Heart left ventricle (tissue), 16 donors: ENCODE data around the gene TAF5. TPM values are rescaled to one million over a fixed set of nuclear protein-coding genes. Genes with fewer than 3 reads are reported as not detected.

Experiments used
- ATAC-seq, 4 donors: fragments of 200-7000 bp; cut with Tn5 transposase; one replicate each; pipeline ENCODE4 v1.9.1; 2020 to 2022; ENCODE audit warnings: moderate library complexity in 4 of 4, mild to moderate bottlenecking in 3 of 4, moderate number of reproducible peaks in 1 of 4
- DNase-seq, 5 donors: peaks; one replicate each; pipeline ENCODE4 v3.0.0-alpha.2; 2020
- H3K27ac ChIP-seq, 12 donors: fragments of 200-600 bp; sonication (generic) in 4 of 12; one replicate each; pipeline versions ENCODE4 v1.5.0 to v1.8.0; 2016 to 2022; ENCODE audit warnings: mild to moderate bottlenecking in 2 of 12
- H3K27me3 ChIP-seq, 9 donors: fragments of 200-600 bp; sonication (generic) in 2 of 9; one replicate each; pipeline versions ENCODE4 v1.5.1 to v1.8.0; 2016 to 2022; ENCODE audit warnings: mild to moderate bottlenecking in 3 of 9
- H3K36me3 ChIP-seq, 9 donors: fragments of 200-600 bp; sonication (generic) in 2 of 9; one replicate each; pipeline versions ENCODE4 v1.5.0 to v1.8.0; 2018 to 2022; ENCODE audit warnings: mild to moderate bottlenecking in 2 of 9
- H3K4me1 ChIP-seq, 12 donors: fragments of 200-600 bp; sonication (generic) in 4 of 12; one replicate each; pipeline versions ENCODE4 v1.5.0 to v1.8.0; 2016 to 2022; ENCODE audit warnings: mild to moderate bottlenecking in 3 of 12
- H3K4me3 ChIP-seq, 12 donors: fragments of 200-600 bp; sonication (generic) in 4 of 12; one replicate each; pipeline versions ENCODE4 v1.5.0 to v1.8.0; 2017 to 2022; ENCODE audit warnings: mild to moderate bottlenecking in 9 of 12, moderate library complexity in 4 of 12
- H3K9me3 ChIP-seq, 12 donors: fragments of 200-600 bp; sonication (generic) in 4 of 12; one replicate each; pipeline versions ENCODE4 v1.5.0 to v1.8.0; 2016 to 2022; ENCODE audit warnings: mild to moderate bottlenecking in 1 of 12
- CTCF ChIP-seq, 12 donors: fragments of 200-600 bp; sonication (generic) in 4 of 12; IDR thresholded peaks; one replicate each; pipeline versions ENCODE4 v1.5.0 to v1.8.0; 2018 to 2022; ENCODE audit warnings: antibody characterized with exemption in 12 of 12, mild to moderate bottlenecking in 5 of 12
- POLR2A ChIP-seq, 2 donors: fragments of 450-650 bp; IDR thresholded peaks; one replicate each; pipeline ENCODE4 v1.6.1; 2017; ENCODE audit warnings: antibody characterized with exemption in 2 of 2, mild to moderate bottlenecking in 2 of 2, moderate library complexity in 2 of 2
- WGBS, 4 donors: extraction: QIAGEN DNeasy Blood & Tissue Kit in 2 of 4; methylation state at CpG; one replicate each; pipeline versions ENCODE4 v1.1.5 to v1.1.7; 2013 to 2018; 5-methylcytosine and 5-hydroxymethylcytosine counted together
- intact Hi-C, 10 donors: fragments of 100-400 bp; cut with DNase I; formaldehyde crosslinking; loops; one replicate each; pipeline versions ENCODE4 v1.11.1 to v1.14.2; 2022
- polyA plus RNA-seq, 2 donors: library from polyadenylated mRNA; stranded (reverse); fragments of 200-250 nt; gene quantifications; one replicate each; pipeline ENCODE4 v1.2.3, GENCODE V29; 2013
- total RNA-seq, 9 donors: library from RNA; depleted of rRNA in 2 of 9; stranded (reverse); fragments of >200 nt in 2 of 9; fragmentation: NEBNext Ultra II Directional in 3 of 9; extraction: Animal tissue kit (Norgen Biotek cat#: 25700) in 3 of 9; gene quantifications; one replicate each; pipeline versions ENCODE4 v1.1.0 to v1.2.4, GENCODE V29; 2016 to 2023
- donor health status: ischemic (EF 13 %, LVEDD 7.1; RV severe dilation, severe dysfunction).
- donor health status: healthy with polysubstance abuse.
- donor health status: DM: no; HTN: yes; CAD: no.
- donor health status: DM: no; HTN: no; CAD: no.
- donor health status: ischemic (EF 25% LVEDD 6.9; RV normal size, moderate dysfunction).
- donor health status: ischemic (EF 25% LVEDD 5.7; RV mildly dilated, moderate dysfunction).
- donor health status: healthy.
- donor health status: DM: yes; HTN: yes; CAD: no.
- donor health status: ischemic (EF 35%, LVEDD 5.7; RV mildly dilated, moderate dysfunction).
- donor health status: nonischemic (EF 11% LVEDD 7.7; RV severe dilation, severe dysfunction).
- donor health status: DM: yes; HTN: yes; CAD: no.
- donor health status: PGD.
- donor health status: ischemic (EF 29% LVEDD 5.4; RV normal size, mild dysfunction).
- donor health status: nonischemic (EF 23%, LVEDD 6.1; RV moderate dilation, normal function).

The TAF5 gene
- total and polyA plus RNA-seq, 11 donors: 1.1 to 3.3 (median 2.1) TPM

- Histone ChIP-seq H3K27me3 (no peaks in the 10 kb centered on the region), H3K9me3 (no peaks in the 10 kb centered on the region), H3K4me3 (no peak overlapping the region), H3K4me1 (no peaks in the 10 kb centered on the region), H3K27ac (no peak overlapping the region), H3K36me3 (peaks cover 12 to 98% (median 94%) of the 10 kb centered on the region in 9 donors)
- no peak for ATAC-seq
- TF ChIP-seq CTCF (IDR thresholded peaks at IDR 0.05) (no peak), POLR2A (IDR thresholded peaks at IDR 0.05) (no peak)
- intact Hi-C loops: loop anchor here (1.0 to 10.0 kb wide), 9 partner anchors 64 to 267 kb away; no protein-coding TSS in a partner anchor
- DNase-seq: no peak
- whole genome bisulfite sequencing, 4 donors: 86 to 93% (median 90%) methylated on average over 5 of the region's 5 CpGs
Measured at GRCh38 chr10:103417601-103418000, 49.8 kb downstream of the TAF5 start.

- no peaks in the 10 kb centered on the region for H3K27me3 ChIP-seq
- no peaks in the 10 kb centered on the region for H3K4me1 ChIP-seq
- peaks cover 9 to 98% (median 94%) of the 10 kb centered on the region in 9 donors for H3K36me3 ChIP-seq
- WGBS, 4 donors: 93 to 95% (median 94%) methylated on average over 3 to 4 of the region's 4 CpGs
- no peak overlapping the region for H3K27ac ChIP-seq
- ATAC-seq (no peak), DNase-seq (no peak)
- TF ChIP-seq POLR2A (IDR thresholded peaks at IDR 0.05) (no peak), CTCF (IDR thresholded peaks at IDR 0.05) (no peak)
- intact Hi-C loops: loop anchor here in 7 of 10 donors (2.0 to 10.0 kb wide), 4 partner anchors 64 to 266 kb away; no protein-coding TSS in a partner anchor
- no peak overlapping the region for H3K4me3 ChIP-seq
- H3K9me3 ChIP-seq: no peaks in the 10 kb centered on the region
Measured at GRCh38 chr10:103419101-103419500, 51.3 kb downstream of the TAF5 start.

- intact Hi-C loops: no loop called here
- H3K4me3 ChIP-seq: no peak overlapping the region
- no peaks in the 10 kb centered on the region for H3K4me1 ChIP-seq
- no peaks in the 10 kb centered on the region for H3K9me3 ChIP-seq
- H3K36me3 ChIP-seq: peaks cover 3 to 98% (median 95%) of the 10 kb centered on the region in 9 donors
- no peaks in the 10 kb centered on the region for H3K27me3 ChIP-seq
- 76 to 91% (median 82%) methylated on average over 4 to 5 of the region's 5 CpGs for WGBS, 4 donors
- no peak for ATAC-seq
- no peak overlapping the region for H3K27ac ChIP-seq
- DNase-seq: no peak
- TF ChIP-seq POLR2A (IDR thresholded peaks at IDR 0.05) (no peak), CTCF (IDR thresholded peaks at IDR 0.05) (no peak)
Measured at GRCh38 chr10:103423748-103424147, 56.0 kb downstream of the TAF5 start.

- no peaks in the 10 kb centered on the region for H3K4me1 ChIP-seq
- H3K4me3 ChIP-seq: no peak overlapping the region
- intact Hi-C loops: no loop called here
- no peaks in the 10 kb centered on the region for H3K27me3 ChIP-seq
- ATAC-seq (no peak), DNase-seq (no peak)
- peaks cover 0 to 100% (median 93%) of the 10 kb centered on the region in 9 donors for H3K36me3 ChIP-seq
- no peak overlapping the region for H3K27ac ChIP-seq
- H3K9me3 ChIP-seq: no peaks in the 10 kb centered on the region
- 97 to 98% (median 97%) methylated on average over 9 of the region's 9 CpGs for WGBS, 4 donors
- TF ChIP-seq CTCF (IDR thresholded peaks at IDR 0.05): no peak
Measured at GRCh38 chr10:103427866-103428265, 60.1 kb downstream of the TAF5 start.
